Hematopoietic multipotent progenitor cell treated with erythropoietin and hydrocortisone succinate and interleukin-3 and kit ligand, for 6 days (in vitro differentiated cells): Measurements from ENCODE around the gene LCE1E.

Source experiments
- DNase-seq: peaks from one replicate; pipeline ENCODE4 v3.0.0-alpha.2; 2015

LCE1E gene

GRCh38 chr1:152795686-152796085 lies 9.6 kb downstream of the LCE1E start:
- no peak for DNase-seq

GRCh38 chr1:152796421-152796820 lies 10.4 kb downstream of the LCE1E start, which contains the start of gene LCE1D:
Gene LCE1D (plus strand): TSS chr1:152796721. CDS start chr1:152797795, 1,074 bp downstream.
- DNase-seq = no peak

- no peak for DNase-seq
These were observed 15.3 kb downstream of the LCE1E start for GRCh38 chr1:152801333-152801732.

- no peak for DNase-seq
These were observed 20.5 kb downstream of the LCE1E start, which contains the start of gene LCE1C for GRCh38 chr1:152806576-152806975. Gene LCE1C (minus strand): TSS chr1:152806651. CDS start chr1:152805478, 1,173 bp downstream.

GRCh38 chr1:152811050-152811449 lies 25.0 kb downstream of the LCE1E start:
- DNase-seq = no peak

- no peak for DNase-seq
These were observed 25.6 kb downstream of the LCE1E start, which contains the start of gene LCE1B for GRCh38 chr1:152811671-152812070. Gene LCE1B (plus strand): TSS chr1:152811971. CDS start chr1:152812447, 476 bp downstream.

- no peak for DNase-seq
These were observed 31.3 kb downstream of the LCE1E start for GRCh38 chr1:152817309-152817708.

GRCh38 chr1:152823294-152823693 lies 37.2 kb downstream of the LCE1E start:
- no peak for DNase-seq

GRCh38 chr1:152824964-152825363 lies 38.9 kb downstream of the LCE1E start:
- DNase-seq = no peak

- no peak for DNase-seq
These were observed 41.1 kb downstream of the LCE1E start, which contains the start of gene LCE1A for GRCh38 chr1:152827173-152827572. Gene LCE1A (plus strand): TSS chr1:152827473. CDS start chr1:152827473, 0 bp downstream.

- DNase-seq = no peak
These were observed 50.8 kb downstream of the LCE1E start for GRCh38 chr1:152836870-152837269.
